SK-N-SH (cell line): ENCODE measurements around the gene HM13. TPM values are rescaled to one million over a fixed set of nuclear protein-coding genes. Genes with fewer than 3 reads are reported as not detected.

Experiments used
- CTCF ChIA-PET: fragments of 300-600, 350-600 bp; formaldehyde crosslinking; extraction: SDS; loops from one replicate; lab custom pipeline; 2021; lab: Yijun Ruan, JAX
- POLR2A ChIA-PET: fragments of 350-600 bp; sonication (Branson Sonifier 250); formaldehyde crosslinking; extraction: SDS; loops from one replicate; lab custom pipeline; 2020; ENCODE audit warnings: antibody characterized with exemption, inconsistent platforms; lab: Yijun Ruan, JAX
- DNase-seq: peaks from one replicate; pipeline ENCODE4 v3.0.0; 2012
- H2AFZ ChIP-seq: fragments of 200-600 bp; sonication (generic); 2 replicates; pipeline ENCODE4 v1.8.1; 2016; ENCODE audit warnings: antibody characterized with exemption, mild to moderate bottlenecking, low read depth
- H3F3A ChIP-seq: fragments of 200-600 bp; sonication (generic); replicated peaks from 2 replicates; pipeline ENCODE3; 2016; ENCODE audit warnings: antibody characterized with exemption, mild to moderate bottlenecking; ENCODE audit not compliant: insufficient read depth
- H3K27ac ChIP-seq, 2 experiments: fragments of 200-500 bp in 1 of 2; fragments of 200-600 bp in 1 of 2; sonication (Bioruptor generic) in 1 of 2; sonication (generic), shearing (Covaris generic) in 1 of 2; 2 replicates each; pipeline versions ENCODE4 v1.5.1 to v1.6.1; 2014 to 2016; ENCODE audit warnings: low read depth in 2 of 2, inconsistent platforms in 1 of 2, low read length in 1 of 2, mild to moderate bottlenecking in 1 of 2, mixed read lengths in 1 of 2
- H3K27me3 ChIP-seq: fragments of 200-600 bp; sonication (generic), shearing (Covaris generic); 2 replicates; pipeline ENCODE4 v1.6.1; 2016; ENCODE audit warnings: mixed run types; ENCODE audit not compliant: insufficient read depth
- H3K36me3 ChIP-seq, 2 experiments: fragments of 200-500 bp in 1 of 2; fragments of 200-600 bp in 1 of 2; sonication (Bioruptor generic) in 1 of 2; sonication (generic) in 1 of 2; replicated peaks in 1 of 2; 2 replicates each; pipeline versions ENCODE3 to v1.5.1; 2014 to 2016; ENCODE audit warnings: low read length in 1 of 2, mild to moderate bottlenecking in 1 of 2; ENCODE audit not compliant: insufficient read depth in 2 of 2, control insufficient read depth in 1 of 2
- H3K4me1 ChIP-seq, 2 experiments: fragments of 200-500 bp in 1 of 2; fragments of 200-600 bp in 1 of 2; sonication (Bioruptor generic) in 1 of 2; sonication (generic), shearing (Covaris generic) in 1 of 2; 2 replicates each; pipeline versions ENCODE4 v1.5.1 to v1.6.1; 2014 to 2016; ENCODE audit warnings: low read depth in 1 of 2, low read length in 1 of 2, mixed run types in 1 of 2; ENCODE audit not compliant: insufficient read depth in 2 of 2, control insufficient read depth in 1 of 2
- H3K4me2 ChIP-seq: fragments of 200-600 bp; sonication (generic), shearing (Covaris generic); 2 replicates; pipeline ENCODE4 v1.6.1; 2017; ENCODE audit warnings: mixed run types
- H3K4me3 ChIP-seq, 2 experiments: fragments of 200-500 bp in 1 of 2; fragments of 200-600 bp in 1 of 2; sonication (Bioruptor generic) in 1 of 2; sonication (generic), shearing (Covaris generic) in 1 of 2; 2 replicates each; pipeline versions ENCODE4 v1.5.1 to v1.8.1; 2014 to 2016; ENCODE audit warnings: low read depth in 2 of 2, inconsistent platforms in 1 of 2, low read length in 1 of 2, mild to moderate bottlenecking in 1 of 2, mixed read lengths in 1 of 2, moderate library complexity in 1 of 2
- H3K79me2 ChIP-seq: fragments of 200-600 bp; sonication (generic); 2 replicates; pipeline ENCODE4 v1.8.1; 2017; ENCODE audit warnings: mild to moderate bottlenecking; ENCODE audit not compliant: insufficient read depth
- H3K9ac ChIP-seq: fragments of 200-600 bp; sonication (generic); 2 replicates; pipeline ENCODE4 v1.6.1; 2017; ENCODE audit warnings: mixed run types
- H3K9me2 ChIP-seq: fragments of 200-600 bp; sonication (generic); 2 replicates; pipeline ENCODE4 v1.6.1; 2017; ENCODE audit warnings: mixed run types
- H3K9me3 ChIP-seq: fragments of 200-600 bp; sonication (generic); 2 replicates; pipeline ENCODE4 v1.6.1; 2017; ENCODE audit warnings: mixed run types, mild to moderate bottlenecking, moderate library complexity
- H4K20me1 ChIP-seq: fragments of 200-600 bp; sonication (generic); 2 replicates; pipeline ENCODE4 v1.6.1; 2017; ENCODE audit warnings: mild to moderate bottlenecking, mixed run types; ENCODE audit not compliant: insufficient read depth
- CHD2 ChIP-seq: fragments of 150-350 bp; IDR thresholded peaks from 2 replicates; pipeline ENCODE4 v1.6.1; 2018; ENCODE audit warnings: low read length; ENCODE audit not compliant: partially characterized antibody
- EP300 ChIP-seq, 2 experiments: IDR thresholded peaks; 2 replicates each; pipeline versions ENCODE4 v1.4.0 to v1.6.1; 2012; ENCODE audit warnings: borderline replicate concordance in 1 of 2, low read depth in 1 of 2, low read length in 1 of 2
- FOXJ3 ChIP-seq: sonication (generic); formaldehyde crosslinking; IDR thresholded peaks from 2 replicates; pipeline ENCODE4 v1.5.1; 2020; ENCODE audit warnings: mild to moderate bottlenecking, missing genetic modification reagents
- GABPA ChIP-seq: IDR thresholded peaks from 2 replicates; pipeline ENCODE4 v1.4.0; 2012; ENCODE audit warnings: low read depth, mild to moderate bottlenecking
- GATA2 ChIP-seq: sonication (generic); formaldehyde crosslinking; IDR thresholded peaks from 2 replicates; pipeline ENCODE4 v1.5.0; 2020; ENCODE audit warnings: mild to moderate bottlenecking, missing genetic modification reagents
- JUND ChIP-seq: IDR thresholded peaks from 2 replicates; pipeline ENCODE4 v1.4.0; 2012
- MXI1 ChIP-seq: IDR thresholded peaks from 2 replicates; pipeline ENCODE4 v1.6.1; 2012; ENCODE audit warnings: mild to moderate bottlenecking, low read depth, low read length, improper control_type of control experiment
- NFIC ChIP-seq: IDR thresholded peaks from 2 replicates; pipeline ENCODE4 v1.4.0; 2012; ENCODE audit warnings: borderline replicate concordance
- RCOR1 ChIP-seq: fragments of 150-350 bp; IDR thresholded peaks from 2 replicates; pipeline ENCODE4 v1.6.1; 2017; ENCODE audit warnings: antibody characterized with exemption, low read length
- RFX5 ChIP-seq: IDR thresholded peaks from 2 replicates; pipeline ENCODE4 v1.6.1; 2012; ENCODE audit warnings: mild to moderate bottlenecking, improper control_type of control experiment, low read length
- RXRA ChIP-seq: IDR thresholded peaks from 2 replicates; pipeline ENCODE4 v1.4.0; 2012; ENCODE audit warnings: low read depth, mild to moderate bottlenecking, borderline replicate concordance
- TEAD4 ChIP-seq: IDR thresholded peaks from 2 replicates; pipeline ENCODE4 v1.4.0; 2012; ENCODE audit warnings: mild to moderate bottlenecking, borderline replicate concordance; ENCODE audit not compliant: insufficient read depth
- WGBS: methylation state at CpG from one replicate; pipeline ENCODE4 v1.1.6; 2017; ENCODE audit warnings: low lambda C conversion rate; 5-methylcytosine and 5-hydroxymethylcytosine counted together
- polyA plus RNA-seq, 3 experiments: library from polyadenylated mRNA; depleted of rRNA; stranded (reverse); fragments of >200 nt; gene quantifications; 2 replicates each; pipeline ENCODE4 v1.2.3, GENCODE V29; 2012
- TF ChIP-seq, protein P1 (sequence below): fragments of 150-350 bp; IDR thresholded peaks from 2 replicates; pipeline ENCODE4 v1.6.1; 2017; ENCODE audit warnings: antibody characterized with exemption, low read length, low read depth, borderline replicate concordance
- TF ChIP-seq, protein P2 (sequence below): IDR thresholded peaks from 2 replicates; pipeline ENCODE4 v1.4.0; 2012; ENCODE audit warnings: low read depth, borderline replicate concordance
- TF ChIP-seq, protein P3 (sequence below): IDR thresholded peaks from 2 replicates; pipeline ENCODE4 v1.4.0; 2012; ENCODE audit warnings: low read depth
- TF ChIP-seq, protein P4 (sequence below): IDR thresholded peaks from 2 replicates; pipeline ENCODE4 v1.4.0; 2012; ENCODE audit warnings: low read depth, borderline replicate concordance

The HM13 gene
- polyA plus RNA-seq, 1 of the 3 experiments (the other 2 are of a cell fraction): 160 TPM

DNA sequence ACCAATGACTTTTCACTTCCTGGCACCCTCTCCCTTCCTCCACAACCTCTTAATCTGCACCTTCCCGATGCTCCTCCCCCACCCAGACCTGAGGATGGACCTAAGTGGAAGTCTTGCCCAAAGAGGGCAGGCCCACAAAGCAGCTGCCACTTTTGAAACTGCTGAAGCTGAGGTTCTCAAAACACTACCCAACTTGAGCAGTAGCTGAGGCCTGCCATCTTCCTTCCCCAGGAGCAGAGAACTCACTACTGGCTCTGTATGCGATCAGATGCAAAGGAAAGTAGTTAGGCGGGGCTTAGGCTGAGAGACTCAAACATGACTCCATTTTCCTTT lies 1.5 kb downstream of the HM13 start:
- no peak for TF ChIP-seq RFX5
- Histone ChIP-seq H3K4me3 (peak overlapping the region; percentile 95), H3K9ac (peak overlapping the region; percentile 93), H3K79me2 (peaks cover 65% of the 10 kb centered on the region), H3K36me3 (peaks cover 5 to 9% of the 10 kb centered on the region in 2 experiments), H4K20me1 (peaks cover 29% of the 10 kb centered on the region), H3K4me1 (peaks cover 9 to 27% of the 10 kb centered on the region in 2 experiments), H3K27ac (no peak overlapping the region), H2AFZ (no peak overlapping the region), H3K4me2 (peak overlapping the region; percentile 100), H3F3A (peaks cover 3% of the 10 kb centered on the region), H3K27me3 (no peaks in the 10 kb centered on the region), H3K9me3 (no peaks in the 10 kb centered on the region), H3K9me2 (no peaks in the 10 kb centered on the region)
- DNase-seq: no peak
- ChIA-PET CTCF (interaction anchor here (1.6 to 2.4 kb wide), 3 partner anchors 14 to 97 kb away, joined by 3 to 18 read pairs (median 9); no protein-coding TSS in a partner anchor), POLR2A (no interaction called here)
- WGBS: 75% methylated on average over 3 of the region's 3 CpGs

DNA sequence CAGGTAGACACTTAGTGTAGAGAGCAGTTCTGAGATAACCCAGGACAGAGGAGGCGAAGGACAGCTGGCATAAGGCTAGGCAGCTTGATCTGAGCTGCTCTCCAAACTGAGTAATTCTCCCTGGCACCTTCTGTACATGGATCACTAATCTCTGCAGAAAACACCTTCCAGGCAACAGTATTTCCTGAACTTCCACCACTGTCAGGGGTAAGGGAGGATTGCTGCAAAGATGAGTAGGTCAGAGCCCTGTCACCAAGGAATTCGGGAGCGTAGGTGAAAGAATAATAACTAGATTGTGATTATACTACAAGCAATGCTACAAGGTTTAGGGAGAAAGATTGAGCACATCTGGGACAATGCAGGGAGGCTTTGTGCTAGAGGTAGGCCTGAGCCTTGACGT lies 1.9 kb downstream of the HM13 start:
- H3K9me2 ChIP-seq: no peaks in the 10 kb centered on the region
- H3F3A ChIP-seq: peaks cover 5% of the 10 kb centered on the region
- DNase-seq: no peak
- peaks cover 33% of the 10 kb centered on the region for H4K20me1 ChIP-seq
- H3K36me3 ChIP-seq: peaks cover 5 to 13% of the 10 kb centered on the region in 2 experiments
- peak overlapping the region; percentile 95; a peak in 3 of 4 replicates for H3K4me3 ChIP-seq
- no peaks in the 10 kb centered on the region for H3K9me3 ChIP-seq
- H3K79me2 ChIP-seq: peaks cover 69% of the 10 kb centered on the region
- peaks cover 9 to 27% of the 10 kb centered on the region in 2 experiments for H3K4me1 ChIP-seq
- no peak overlapping the region for H2AFZ ChIP-seq
- peak overlapping the region; percentile 100 for H3K4me2 ChIP-seq
- CTCF ChIA-PET: interaction anchor here (2.2 to 2.4 kb wide), 2 partner anchors 14 to 41 kb away, joined by 9 to 18 read pairs; no protein-coding TSS in a partner anchor
- H3K27me3 ChIP-seq: no peaks in the 10 kb centered on the region
- H3K9ac ChIP-seq: peak overlapping the region; percentile 93; the same call in 1 of the 2 replicates
- TF ChIP-seq TEAD4: no peak
- no peak for TF ChIP-seq RXRA
- TF ChIP-seq GATA2 (CRISPR knock-in tag): no peak
- TF ChIP-seq CHD2: no peak
- TF ChIP-seq GABPA: no peak
- TF ChIP-seq, protein P1, sequence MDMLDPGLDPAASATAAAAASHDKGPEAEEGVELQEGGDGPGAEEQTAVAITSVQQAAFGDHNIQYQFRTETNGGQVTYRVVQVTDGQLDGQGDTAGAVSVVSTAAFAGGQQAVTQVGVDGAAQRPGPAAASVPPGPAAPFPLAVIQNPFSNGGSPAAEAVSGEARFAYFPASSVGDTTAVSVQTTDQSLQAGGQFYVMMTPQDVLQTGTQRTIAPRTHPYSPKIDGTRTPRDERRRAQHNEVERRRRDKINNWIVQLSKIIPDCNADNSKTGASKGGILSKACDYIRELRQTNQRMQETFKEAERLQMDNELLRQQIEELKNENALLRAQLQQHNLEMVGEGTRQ: no peak
- TF ChIP-seq, protein P2, sequence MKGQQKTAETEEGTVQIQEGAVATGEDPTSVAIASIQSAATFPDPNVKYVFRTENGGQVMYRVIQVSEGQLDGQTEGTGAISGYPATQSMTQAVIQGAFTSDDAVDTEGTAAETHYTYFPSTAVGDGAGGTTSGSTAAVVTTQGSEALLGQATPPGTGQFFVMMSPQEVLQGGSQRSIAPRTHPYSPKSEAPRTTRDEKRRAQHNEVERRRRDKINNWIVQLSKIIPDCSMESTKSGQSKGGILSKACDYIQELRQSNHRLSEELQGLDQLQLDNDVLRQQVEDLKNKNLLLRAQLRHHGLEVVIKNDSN: no peak
- no peak for TF ChIP-seq NFIC
- TF ChIP-seq, protein P3, sequence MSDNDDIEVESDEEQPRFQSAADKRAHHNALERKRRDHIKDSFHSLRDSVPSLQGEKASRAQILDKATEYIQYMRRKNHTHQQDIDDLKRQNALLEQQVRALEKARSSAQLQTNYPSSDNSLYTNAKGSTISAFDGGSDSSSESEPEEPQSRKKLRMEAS: no peak
- TF ChIP-seq EP300 (IDR thresholded peaks at IDR 0.05; ENCODE audit: borderline replicate concordance in 1 of 2, low read depth in 1 of 2, low read length in 1 of 2): no peak
- TF ChIP-seq, protein P4, sequence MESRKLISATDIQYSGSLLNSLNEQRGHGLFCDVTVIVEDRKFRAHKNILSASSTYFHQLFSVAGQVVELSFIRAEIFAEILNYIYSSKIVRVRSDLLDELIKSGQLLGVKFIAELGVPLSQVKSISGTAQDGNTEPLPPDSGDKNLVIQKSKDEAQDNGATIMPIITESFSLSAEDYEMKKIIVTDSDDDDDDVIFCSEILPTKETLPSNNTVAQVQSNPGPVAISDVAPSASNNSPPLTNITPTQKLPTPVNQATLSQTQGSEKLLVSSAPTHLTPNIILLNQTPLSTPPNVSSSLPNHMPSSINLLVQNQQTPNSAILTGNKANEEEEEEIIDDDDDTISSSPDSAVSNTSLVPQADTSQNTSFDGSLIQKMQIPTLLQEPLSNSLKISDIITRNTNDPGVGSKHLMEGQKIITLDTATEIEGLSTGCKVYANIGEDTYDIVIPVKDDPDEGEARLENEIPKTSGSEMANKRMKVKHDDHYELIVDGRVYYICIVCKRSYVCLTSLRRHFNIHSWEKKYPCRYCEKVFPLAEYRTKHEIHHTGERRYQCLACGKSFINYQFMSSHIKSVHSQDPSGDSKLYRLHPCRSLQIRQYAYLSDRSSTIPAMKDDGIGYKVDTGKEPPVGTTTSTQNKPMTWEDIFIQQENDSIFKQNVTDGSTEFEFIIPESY: no peak
- TF ChIP-seq MXI1: no peak
- no peak for TF ChIP-seq JUND
- no peak for TF ChIP-seq FOXJ3 (CRISPR knock-in tag)
- TF ChIP-seq RCOR1: no peak
- no peak overlapping the region for H3K27ac ChIP-seq
- POLR2A ChIA-PET: no interaction called here
- 92% methylated on average over 4 of the region's 4 CpGs for WGBS
